Testis (tissue), 3 donors: ENCODE measurements around the gene JMJD8. TPM values are rescaled to one million over a fixed set of nuclear protein-coding genes. Genes with fewer than 3 reads are reported as not detected.

ENCODE experiments used
- DNase-seq: peaks from one replicate; pipeline ENCODE4 v3.0.0-alpha.2; 2019
- H3K27ac ChIP-seq, 2 donors: fragments of 200-600 bp; sonication (generic); one replicate each; pipeline ENCODE4 v1.5.1; 2019
- H3K27me3 ChIP-seq: fragments of 200-600 bp; sonication (generic); one replicate; pipeline ENCODE4 v1.5.1; 2019
- H3K36me3 ChIP-seq: fragments of 200-600 bp; sonication (generic); one replicate; pipeline ENCODE4 v1.5.1; 2017; ENCODE audit warnings: low read depth; ENCODE audit errors: missing control alignments
- H3K4me1 ChIP-seq: fragments of 200-600 bp; sonication (generic); one replicate; pipeline ENCODE4 v1.5.1; 2019
- H3K4me3 ChIP-seq, 2 donors: fragments of 200-600 bp; sonication (generic); one replicate each; pipeline ENCODE4 v1.5.1; 2017 to 2019
- H3K9me3 ChIP-seq: fragments of 200-600 bp; sonication (generic); one replicate; pipeline ENCODE4 v1.5.1; 2017
- CTCF ChIP-seq, 3 experiments: fragments of 450-650 bp in 2 of 3; fragments of 200-600 bp in 1 of 3; sonication (generic) in 1 of 3; IDR thresholded peaks; one replicate each; pipeline ENCODE4 v1.5.1; 2016 to 2019; ENCODE audit warnings: antibody characterized with exemption in 3 of 3, mild to moderate bottlenecking in 2 of 3, moderate library complexity in 1 of 3
- POLR2A ChIP-seq: fragments of 450-650 bp; IDR thresholded peaks from one replicate; pipeline ENCODE4 v1.6.1; 2017; ENCODE audit warnings: antibody characterized with exemption, mild to moderate bottlenecking, moderate library complexity
- WGBS, 2 donors: methylation state at CpG; one replicate each; pipeline ENCODE4 v1.1.5; 2018; 5-methylcytosine and 5-hydroxymethylcytosine counted together
- intact Hi-C: fragments of 100-400 bp; cut with DNase I; formaldehyde crosslinking; loops from one replicate; pipeline ENCODE4 v1.15.1; 2023; ENCODE audit warnings: low total_unique reads
- polyA plus RNA-seq: library from polyadenylated mRNA; stranded (reverse); fragments of 350-450 nt; fragmentation: Illumina TruSeq; extraction: RNeasy Lipid Tissue Mini Kit (QIAGEN cat#74804); gene quantifications from one replicate; pipeline ENCODE4 v1.2.3, GENCODE V29; 2014; ENCODE audit warnings: low read depth, low replicate concordance; ENCODE audit not compliant: insufficient read depth
- total RNA-seq, 2 donors: library from RNA; depleted of rRNA; stranded (reverse); fragments of >200 nt; gene quantifications; one replicate each; pipeline ENCODE4 v1.2.3, GENCODE V29; 2016

Gene JMJD8
- total and polyA plus RNA-seq, 3 donors from 2014 or later, result 84.2 to 101 (median 95.5) TPM

- Histone ChIP-seq H3K27me3 (no peaks in the 10 kb centered on the region), H3K36me3 (no peaks in the 10 kb centered on the region), H3K9me3 (no peaks in the 10 kb centered on the region), H3K27ac (no peak overlapping the region), H3K4me1 (peaks cover 28% of the 10 kb centered on the region), H3K4me3 (no peak overlapping the region)
- no peak for DNase-seq
- 77 to 86% methylated on average over 17 to 22 of the region's 25 CpGs for WGBS, 2 donors
- no peak for TF ChIP-seq POLR2A
- no peak for TF ChIP-seq CTCF (IDR thresholded peaks at IDR 0.05)
- intact Hi-C loops, result no loop called here
Observed at GRCh38 chr16:647173-647902, 36.8 kb downstream of the JMJD8 start.

- intact Hi-C loops, result no loop called here
- no peak for DNase-seq
- no peak overlapping the region for H3K4me3 ChIP-seq
- TF ChIP-seq POLR2A (no peak), CTCF (IDR thresholded peaks at IDR 0.05) (no peak)
- H3K36me3 ChIP-seq, result no peaks in the 10 kb centered on the region
- no peaks in the 10 kb centered on the region for H3K27me3 ChIP-seq
- H3K27ac ChIP-seq, result no peak overlapping the region
- WGBS, 2 donors, result 82 to 88% methylated on average over 19 to 21 of the region's 22 CpGs
- H3K4me1 ChIP-seq, result peaks cover 28% of the 10 kb centered on the region
- no peaks in the 10 kb centered on the region for H3K9me3 ChIP-seq
Observed at GRCh38 chr16:646679-647172, 37.4 kb downstream of the JMJD8 start.

GRCh38 chr16:645852-646678 is 38.1 kb downstream of the JMJD8 start:
- Histone ChIP-seq H3K27me3 (no peaks in the 10 kb centered on the region), H3K4me3 (no peak overlapping the region), H3K36me3 (no peaks in the 10 kb centered on the region), H3K27ac (no peak overlapping the region), H3K9me3 (no peaks in the 10 kb centered on the region), H3K4me1 (peaks cover 28% of the 10 kb centered on the region)
- intact Hi-C loops, result no loop called here
- DNase-seq, result no peak
- no peak for TF ChIP-seq CTCF (IDR thresholded peaks at IDR 0.05)
- no peak for TF ChIP-seq POLR2A
- WGBS, 2 donors, result 75 to 79% methylated on average over 14 to 32 of the region's 32 CpGs

GRCh38 chr16:644556-644955 is 39.6 kb downstream of the JMJD8 start:
- WGBS, 2 donors, result 87 to 89% methylated on average over 12 of the region's 12 CpGs
- intact Hi-C loops, result no loop called here
- no peak for DNase-seq
- H3K4me1 ChIP-seq, result peaks cover 20% of the 10 kb centered on the region
- no peak overlapping the region for H3K4me3 ChIP-seq
- TF ChIP-seq POLR2A (no peak), CTCF (IDR thresholded peaks at IDR 0.05) (no peak)
- no peak overlapping the region for H3K27ac ChIP-seq
- H3K9me3 ChIP-seq, result no peaks in the 10 kb centered on the region
- H3K36me3 ChIP-seq, result no peaks in the 10 kb centered on the region
- no peaks in the 10 kb centered on the region for H3K27me3 ChIP-seq
